Measurements from ENCODE around the gene CDH16. TPM values are rescaled to one million over a fixed set of nuclear protein-coding genes. Genes with fewer than 3 reads are reported as not detected.
A peak's percentile ranks its signal among the peaks of the same experiment; 100 is the strongest.

The CDH16 gene
- total RNA-seq, 4 donors from 2014 or later, result 11.3 to 19.5 (median 15.4) TPM; not detected in 1

- Histone ChIP-seq H3K27ac (peak overlapping the region in 3 of 4 donors; percentile 38 to 89 (median 82)), H3K27me3 (no peaks in the 10 kb centered on the region), H3K4me3 (peak overlapping the region in 2 of 4 donors; percentile 15 to 20), H3K36me3 (no peaks in the 10 kb centered on the region), H3K4me1 (peaks cover 2 to 29% (median 4%) of the 10 kb centered on the region in 4 donors), H3K9me3 (no peaks in the 10 kb centered on the region)
- peak in 2 of 3 donors; percentile 79 to 82 for DNase-seq
- no peak for TF ChIP-seq CTCF (IDR thresholded peaks at IDR 0.05)
- peak in 1 of 2 donors; percentile 65 for TF ChIP-seq POLR2A (IDR thresholded peaks at IDR 0.05)
Observed at GRCh38 chr16:66953462-66954096, 34.9 kb upstream of the CDH16 start.

- H3K4me3 ChIP-seq, result no peak overlapping the region
- peak overlapping the region in 3 of 4 donors; percentile 38 to 89 (median 82) for H3K27ac ChIP-seq
- H3K4me1 ChIP-seq, result peaks cover 3 to 34% (median 8%) of the 10 kb centered on the region in 4 donors
- no peaks in the 10 kb centered on the region for H3K27me3 ChIP-seq
- no peaks in the 10 kb centered on the region for H3K36me3 ChIP-seq
- TF ChIP-seq CTCF (IDR thresholded peaks at IDR 0.05), result no peak
- no peak for TF ChIP-seq POLR2A (IDR thresholded peaks at IDR 0.05)
- no peak for DNase-seq
- no peaks in the 10 kb centered on the region for H3K9me3 ChIP-seq
Observed at GRCh38 chr16:66952430-66953110, 33.9 kb upstream of the CDH16 start.

GRCh38 chr16:66950971-66951790 lies 32.5 kb upstream of the CDH16 start:
- H3K27me3 ChIP-seq, result no peaks in the 10 kb centered on the region
- peaks cover 3 to 23% (median 8%) of the 10 kb centered on the region in 4 donors for H3K4me1 ChIP-seq
- H3K4me3 ChIP-seq, result no peak overlapping the region
- DNase-seq, result no peak
- TF ChIP-seq CTCF (IDR thresholded peaks at IDR 0.05) (no peak), POLR2A (IDR thresholded peaks at IDR 0.05) (no peak)
- no peaks in the 10 kb centered on the region for H3K9me3 ChIP-seq
- H3K27ac ChIP-seq, result no peak overlapping the region
- no peaks in the 10 kb centered on the region for H3K36me3 ChIP-seq

GRCh38 chr16:66950437-66950836 lies 31.8 kb upstream of the CDH16 start:
- H3K4me1 ChIP-seq, result peaks cover 3 to 19% (median 8%) of the 10 kb centered on the region in 4 donors
- H3K4me3 ChIP-seq, result no peak overlapping the region
- no peaks in the 10 kb centered on the region for H3K27me3 ChIP-seq
- no peaks in the 10 kb centered on the region for H3K9me3 ChIP-seq
- TF ChIP-seq POLR2A (IDR thresholded peaks at IDR 0.05), result no peak
- TF ChIP-seq CTCF (IDR thresholded peaks at IDR 0.05), result no peak
- no peaks in the 10 kb centered on the region for H3K36me3 ChIP-seq
- H3K27ac ChIP-seq, result no peak overlapping the region
- no peak for DNase-seq

GRCh38 chr16:66949472-66949871 lies 30.8 kb upstream of the CDH16 start:
- DNase-seq, result no peak
- TF ChIP-seq POLR2A (IDR thresholded peaks at IDR 0.05) (no peak), CTCF (IDR thresholded peaks at IDR 0.05) (no peak)
- H3K27ac ChIP-seq, result peak overlapping the region in 2 of 4 donors; percentile 27 to 61

More at GRCh38 chr16:66949472-66949871, 30.8 kb upstream of the CDH16 start:
- no peaks in the 10 kb centered on the region for H3K27me3 ChIP-seq
- H3K4me1 ChIP-seq, result peaks cover 0 to 14% (median 8%) of the 10 kb centered on the region in 4 donors
- H3K9me3 ChIP-seq, result no peaks in the 10 kb centered on the region
- H3K4me3 ChIP-seq, result peak overlapping the region in 2 of 4 donors; percentile 52 to 56
- no peaks in the 10 kb centered on the region for H3K36me3 ChIP-seq
